HG02610 (cell line): ENCODE data around the gene HIP1R.
"Not testable (repeated sequence)": the region's sequence is repeated elsewhere in the genome, so short reads cannot be mapped to it uniquely, and the experiment has no call there.

Source experiments
- ATAC-seq: cut with Tn5 transposase; IDR thresholded peaks from one replicate; pipeline ENCODE4 v1.9.1; 2021; ENCODE audit warnings: mild to moderate bottlenecking, moderate library complexity; ENCODE audit not compliant: unreplicated experiment

The HIP1R gene

GRCh38 chr12:122871851-122872780 is 36.9 kb downstream of the HIP1R start:
- no peak for ATAC-seq

DNA sequence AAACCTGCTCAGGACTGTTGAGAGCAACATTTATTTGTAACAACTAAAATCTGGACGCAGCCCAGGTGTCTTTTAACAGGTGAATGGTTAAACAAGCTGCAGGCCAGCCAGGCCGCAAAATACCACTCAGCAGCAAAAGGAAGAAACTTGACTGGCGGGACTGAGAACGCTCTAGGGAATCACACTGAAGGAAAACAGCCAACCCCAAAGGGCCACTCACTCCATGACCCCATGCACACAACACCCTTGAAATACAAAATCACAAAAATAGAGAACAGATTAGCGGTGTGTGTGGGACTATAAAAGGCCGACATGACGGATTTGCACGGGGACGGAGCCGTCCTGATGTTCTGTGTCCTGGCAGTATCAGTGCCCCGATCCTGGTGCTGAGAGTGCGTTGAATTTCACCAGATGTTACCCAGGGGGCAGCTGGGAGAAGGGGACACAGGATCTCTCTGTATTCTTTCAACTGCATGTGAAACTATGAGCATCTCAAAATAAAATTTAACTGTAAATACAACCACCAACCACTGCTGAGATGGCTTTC is 37.6 kb downstream of the HIP1R start:
- ATAC-seq, result no peak

GRCh38 chr12:122873540-122873939 is 38.3 kb downstream of the HIP1R start:
- no peak for ATAC-seq

- no peak for ATAC-seq
Observed at GRCh38 chr12:122874081-122874480, 38.8 kb downstream of the HIP1R start.

- ATAC-seq, result peak; percentile 70
Observed at GRCh38 chr12:122875590-122876220, 40.4 kb downstream of the HIP1R start.

DNA sequence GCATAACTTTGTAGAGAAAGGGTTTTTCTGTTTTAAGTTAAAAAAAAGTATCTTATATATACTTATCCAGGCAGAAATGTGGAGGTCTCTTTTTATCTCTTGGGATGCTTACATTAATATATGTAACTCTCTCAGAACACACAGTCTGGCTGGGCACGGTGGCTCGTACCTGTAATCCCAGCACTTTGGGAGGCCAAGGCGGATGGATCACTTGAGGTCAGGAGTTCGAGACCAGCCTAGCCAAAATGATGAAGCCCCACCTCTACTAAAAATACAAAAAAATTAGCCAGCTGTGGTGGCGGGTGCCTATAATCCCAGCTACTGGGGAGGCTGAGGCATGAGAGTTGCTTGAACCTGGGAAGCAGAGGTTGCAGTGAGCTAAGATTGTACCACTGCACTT is 41.0 kb downstream of the HIP1R start:
- not testable (repeated sequence) for ATAC-seq

DNA sequence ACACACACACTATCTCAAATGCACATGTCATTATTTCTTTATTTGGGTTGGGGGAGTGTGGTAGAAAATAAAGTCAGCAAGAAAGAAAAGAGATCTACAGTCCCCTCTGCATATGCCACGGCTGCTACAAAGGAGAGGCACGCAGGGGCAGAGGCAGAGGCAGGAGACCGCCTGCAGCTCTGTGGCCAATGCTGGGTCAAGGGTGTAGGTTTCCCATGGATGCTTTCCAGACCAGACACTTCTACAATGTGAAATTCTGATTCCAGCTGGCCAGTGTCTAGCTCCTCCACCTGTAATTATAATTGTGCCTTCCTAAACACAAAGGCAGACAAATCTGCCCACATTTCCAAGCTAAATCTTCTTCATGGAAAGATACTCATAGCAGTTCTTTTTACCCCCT is 41.5 kb downstream of the HIP1R start:
- no peak for ATAC-seq

- no peak for ATAC-seq
Observed at GRCh38 chr12:122878780-122879612, 43.7 kb downstream of the HIP1R start.

GRCh38 chr12:122880155-122880667 is 45.0 kb downstream of the HIP1R start:
- no peak for ATAC-seq

DNA sequence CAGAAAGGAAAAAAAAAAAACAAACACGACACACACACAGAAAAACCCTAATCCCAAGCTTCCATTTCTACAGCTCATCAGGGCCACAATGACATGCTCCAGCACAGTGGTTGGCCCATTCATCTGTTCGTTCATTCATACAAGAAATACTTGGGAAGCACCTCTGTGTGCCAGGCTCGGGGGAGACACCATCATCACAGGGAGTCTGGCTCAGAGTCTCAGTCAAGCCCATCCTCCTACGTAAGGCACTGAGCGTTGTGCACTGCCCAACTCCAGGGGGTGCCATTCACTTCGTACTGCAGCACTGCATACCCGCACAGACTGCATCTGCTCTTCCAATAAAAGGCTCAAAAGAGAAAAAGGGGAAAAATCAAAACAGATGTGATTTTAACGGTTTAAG is 45.4 kb downstream of the HIP1R start:
- no peak for ATAC-seq

DNA sequence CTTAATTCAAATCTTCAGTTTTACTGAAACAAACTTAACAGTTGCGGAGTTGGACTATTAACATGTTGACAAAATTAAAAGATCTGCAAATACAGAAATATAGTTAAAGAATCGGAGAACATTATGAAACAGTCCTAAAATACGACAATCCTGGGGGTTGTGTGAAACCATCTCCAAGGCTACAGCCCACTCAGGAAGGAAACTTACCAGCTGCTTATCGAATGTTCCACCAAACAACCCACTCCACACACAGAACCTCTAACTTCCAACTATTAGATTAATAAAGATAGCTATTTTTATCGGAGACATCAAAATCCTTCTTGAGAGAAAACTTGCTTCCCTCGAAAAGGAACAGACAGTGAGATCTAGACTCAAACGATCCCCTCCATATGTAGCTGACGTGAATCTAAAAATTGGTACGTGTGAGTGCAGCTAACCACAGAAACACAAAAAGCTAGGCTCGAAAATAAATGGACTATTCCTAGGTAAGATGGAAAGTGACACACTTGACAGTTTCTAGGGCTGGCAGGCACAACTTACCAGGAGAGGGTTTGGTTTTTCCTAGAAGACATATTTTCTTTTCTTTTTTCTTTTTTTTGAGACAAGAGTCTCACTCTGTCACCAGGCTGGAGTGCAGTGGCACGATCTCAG is 47.8 kb downstream of the HIP1R start:
- ATAC-seq, result no peak

- no peak for ATAC-seq
Observed at GRCh38 chr12:122884091-122884826, 49.0 kb downstream of the HIP1R start.

GRCh38 chr12:122884860-122885259 is 49.6 kb downstream of the HIP1R start:
- ATAC-seq, result no peak

DNA sequence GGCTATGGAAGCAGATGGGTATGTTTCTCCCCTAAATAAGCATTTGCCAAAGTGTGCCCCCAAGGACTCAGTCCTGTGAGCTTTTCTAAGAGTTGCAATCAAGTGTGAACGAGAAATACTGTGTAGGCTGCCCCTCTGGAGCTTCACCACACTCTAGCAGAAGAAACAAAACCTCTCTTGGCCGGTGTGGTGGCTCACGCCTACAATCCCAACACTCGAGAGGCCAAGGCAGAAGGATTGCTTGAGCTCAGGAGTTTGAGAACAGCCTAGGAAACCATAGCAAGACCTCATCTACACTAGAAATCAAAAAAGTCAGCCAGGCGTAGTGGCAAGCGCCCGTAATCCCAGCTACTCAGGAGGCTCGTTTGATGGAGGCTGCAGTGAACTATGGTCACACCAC is 50.9 kb downstream of the HIP1R start:
- ATAC-seq, result no peak

DNA sequence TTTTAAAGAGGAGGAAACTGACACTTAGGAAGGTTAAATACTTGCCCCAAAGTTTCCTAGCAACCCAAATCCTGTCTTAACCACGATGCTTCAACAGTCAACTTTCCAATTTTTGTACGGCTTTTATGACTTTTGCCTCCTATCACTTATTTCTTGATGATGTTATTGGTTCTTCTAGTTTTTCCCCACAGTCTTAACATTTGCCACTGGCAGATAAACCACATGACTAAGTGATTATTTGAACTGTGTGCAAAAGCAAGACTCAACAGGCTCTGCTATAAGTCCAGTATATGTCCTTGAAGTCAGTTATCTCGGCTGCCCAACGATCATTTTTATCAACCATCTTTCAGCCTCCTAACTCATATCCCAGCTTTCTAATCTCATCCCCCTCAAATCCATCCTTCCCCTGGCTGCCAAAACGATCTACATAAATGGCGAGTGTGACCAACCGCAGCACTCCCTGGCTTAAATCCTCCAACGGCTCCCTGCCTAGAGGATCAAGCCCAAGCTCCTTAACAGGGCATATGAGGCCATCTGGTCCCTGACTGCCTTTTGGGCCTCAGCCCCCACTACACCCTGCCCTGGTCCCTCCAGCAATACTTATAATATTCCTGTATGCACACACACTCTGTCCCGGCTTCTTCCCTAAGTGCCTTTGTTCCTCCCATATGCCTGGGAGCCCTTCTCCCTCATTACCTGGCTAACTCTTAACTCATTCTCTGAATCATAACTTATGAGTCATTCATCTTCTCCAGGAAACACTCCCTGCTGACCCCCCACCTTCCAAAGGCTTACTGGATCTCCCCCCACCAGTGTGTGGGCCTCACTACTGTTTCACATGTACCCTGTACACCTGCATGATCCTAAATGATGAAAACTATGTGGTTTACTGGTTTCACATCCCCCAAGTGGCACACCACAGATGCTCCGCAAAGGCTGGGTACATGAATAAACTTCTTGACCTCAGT is 51.9 kb downstream of the HIP1R start:
- ATAC-seq, result peak; percentile 63

- ATAC-seq, result peak; percentile 23
Observed at GRCh38 chr12:122887819-122888212, 52.6 kb downstream of the HIP1R start.

GRCh38 chr12:122888232-122888752 is 53.0 kb downstream of the HIP1R start:
- ATAC-seq, result no peak
